ENCODE measurements around the gene LPAR3.

LPAR3 gene

DNA sequence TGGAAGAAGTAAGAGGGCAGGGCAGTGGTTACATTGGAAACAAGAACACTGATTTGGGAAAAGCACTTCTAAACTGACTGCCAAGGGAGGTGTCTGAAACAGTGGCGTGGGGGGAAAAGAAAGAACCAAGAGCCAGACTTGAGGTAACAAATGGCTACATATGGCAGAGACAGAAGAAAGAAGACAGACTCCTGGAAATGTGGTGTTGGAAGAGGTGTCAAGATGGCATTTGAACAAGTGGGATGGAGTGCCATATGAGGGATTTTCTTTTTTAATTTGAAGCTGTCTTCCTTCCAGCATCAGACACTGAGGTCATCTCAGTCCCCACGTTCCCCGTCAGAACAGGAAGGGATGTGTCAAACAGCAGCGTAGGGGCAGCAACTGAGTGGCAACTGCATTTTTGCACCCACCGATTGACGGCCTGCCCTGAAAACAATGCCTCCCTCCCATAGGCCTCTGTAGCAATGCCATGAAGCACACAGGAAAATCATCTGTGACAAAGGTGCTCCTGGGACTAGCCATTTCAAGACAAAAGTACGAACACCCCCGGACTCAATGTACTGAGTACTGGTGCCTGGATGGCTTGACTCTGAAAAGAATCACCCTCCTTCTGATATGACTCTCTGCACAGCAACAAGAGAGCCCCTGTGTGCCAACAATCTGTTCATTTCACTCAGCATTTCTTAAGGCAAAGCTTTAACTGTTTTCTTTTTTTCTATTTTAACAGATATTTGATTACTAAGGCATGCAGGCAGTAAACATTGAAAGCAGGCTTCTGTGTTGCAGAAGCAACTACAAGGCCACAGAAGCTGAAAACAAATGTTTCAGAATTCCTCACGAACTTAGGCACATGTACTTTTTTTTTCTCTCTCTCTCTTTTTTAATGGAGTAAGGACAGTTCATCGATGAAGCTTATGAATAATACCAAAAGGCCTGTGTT is 37.0 kb downstream of the LPAR3 start:
- no peak for DNase-seq

DNA sequence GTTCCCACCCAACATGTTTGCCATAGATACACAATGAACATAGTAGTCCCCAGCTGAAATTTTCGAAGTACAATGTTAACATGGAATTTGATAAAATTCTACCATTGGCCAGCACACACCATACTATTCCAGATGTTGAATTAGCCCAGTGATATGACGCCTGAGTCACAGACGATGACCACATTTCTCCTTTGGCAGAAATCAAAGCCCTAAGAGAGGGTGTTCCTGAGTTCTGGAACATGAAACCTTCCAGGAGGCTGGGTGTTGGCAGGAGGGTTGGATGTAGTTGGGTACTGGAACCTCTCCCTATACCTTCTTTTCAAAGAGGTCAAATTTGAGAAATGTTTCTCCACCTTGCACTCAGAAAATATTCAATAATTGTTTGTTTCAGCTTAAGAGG is 37.8 kb downstream of the LPAR3 start:
- no peak for DNase-seq

DNA sequence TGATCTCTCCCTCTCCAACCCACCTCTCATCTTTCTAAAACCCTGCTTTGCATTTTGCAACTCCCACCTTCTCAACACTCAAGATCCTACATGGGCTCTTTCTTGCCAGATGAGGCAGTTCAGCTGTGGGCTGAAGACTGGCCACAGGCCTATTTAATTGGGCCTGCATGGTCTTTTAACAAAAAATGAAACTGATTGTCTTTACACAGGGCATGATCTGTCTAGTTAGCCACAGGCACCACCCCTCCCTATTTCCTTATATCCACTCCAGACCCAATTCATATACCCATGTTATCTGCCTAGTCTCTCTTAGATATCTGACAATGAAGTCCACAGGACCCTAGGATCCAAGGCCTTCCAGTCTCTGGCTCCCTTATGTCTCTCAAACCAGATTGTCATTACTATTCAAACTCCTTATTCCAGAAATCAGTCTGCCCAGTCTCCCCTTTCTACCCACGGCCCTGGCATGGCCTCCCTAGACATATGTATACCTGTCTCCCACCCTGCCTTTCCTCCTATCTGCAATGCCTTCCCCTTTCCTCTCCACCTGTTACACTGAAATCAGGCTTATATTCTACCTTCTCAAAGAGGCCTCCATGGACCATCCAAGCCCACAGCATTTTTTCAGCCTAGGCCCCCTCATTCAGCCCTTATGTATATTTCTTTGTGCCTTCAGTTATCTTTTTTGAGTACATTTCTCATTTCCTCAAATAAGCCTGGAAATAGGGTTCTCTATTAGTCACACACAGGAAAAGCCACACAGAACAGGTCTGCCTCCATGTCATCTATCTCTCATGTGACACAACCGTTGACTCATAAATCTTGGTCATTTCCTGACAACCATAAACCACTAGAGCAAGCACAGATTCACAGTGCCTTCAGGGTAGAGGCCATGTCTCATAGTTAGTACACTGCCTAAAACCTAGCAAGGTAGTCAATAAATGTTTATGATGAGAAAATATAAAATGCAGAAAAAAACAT is 39.0 kb downstream of the LPAR3 start:
- DNase-seq: no peak

DNA sequence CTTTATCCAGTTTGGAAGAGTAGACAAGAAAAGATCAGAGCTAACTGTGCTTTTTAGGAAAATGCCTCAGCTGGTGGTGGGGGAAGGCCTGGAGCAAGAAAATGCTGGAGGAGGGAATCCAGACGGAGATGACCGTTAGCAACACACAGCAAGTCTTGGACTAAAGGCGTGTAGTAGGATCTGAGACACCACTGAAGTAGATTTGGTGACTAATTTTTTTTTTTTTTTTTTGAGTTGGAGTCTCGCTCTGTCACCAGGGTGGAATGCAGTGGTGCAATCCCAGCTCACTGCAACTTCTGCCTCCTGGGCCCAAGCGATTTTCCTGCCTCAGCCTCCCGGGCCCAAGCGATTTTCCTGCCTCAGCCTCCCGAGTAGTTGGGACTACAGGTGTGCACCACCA is 41.2 kb downstream of the LPAR3 start:
- DNase-seq: no peak

DNA sequence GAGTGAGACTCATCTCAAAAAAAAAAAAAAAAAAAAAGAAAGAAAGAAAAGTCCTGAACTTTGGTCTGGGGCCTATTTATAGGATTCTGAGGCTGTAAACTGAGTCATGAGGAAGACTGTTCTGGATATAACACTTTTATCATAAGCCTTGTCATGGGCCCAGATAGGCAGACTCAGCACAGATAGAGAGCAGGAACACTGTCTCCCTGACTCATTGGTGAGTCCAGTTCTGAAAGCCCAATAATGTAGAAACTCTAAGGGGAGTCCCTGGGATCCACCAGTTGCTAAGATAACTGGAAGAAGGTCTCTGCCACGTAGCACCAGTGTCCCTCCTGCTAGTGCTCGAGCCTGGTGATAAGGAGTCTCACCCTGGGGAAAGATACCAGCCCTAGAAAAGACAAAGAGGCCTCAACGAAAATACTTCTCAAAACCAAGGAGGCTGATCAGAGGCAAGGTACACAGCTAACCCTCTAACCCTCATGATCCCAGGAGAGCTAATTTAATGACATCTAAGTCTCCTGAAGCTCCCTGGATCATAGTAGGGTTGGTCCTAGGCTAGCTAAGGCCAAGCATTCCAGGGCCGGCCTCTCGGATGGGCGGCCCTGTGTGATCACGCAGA is 43.5 kb downstream of the LPAR3 start:
- DNase-seq: no peak

DNA sequence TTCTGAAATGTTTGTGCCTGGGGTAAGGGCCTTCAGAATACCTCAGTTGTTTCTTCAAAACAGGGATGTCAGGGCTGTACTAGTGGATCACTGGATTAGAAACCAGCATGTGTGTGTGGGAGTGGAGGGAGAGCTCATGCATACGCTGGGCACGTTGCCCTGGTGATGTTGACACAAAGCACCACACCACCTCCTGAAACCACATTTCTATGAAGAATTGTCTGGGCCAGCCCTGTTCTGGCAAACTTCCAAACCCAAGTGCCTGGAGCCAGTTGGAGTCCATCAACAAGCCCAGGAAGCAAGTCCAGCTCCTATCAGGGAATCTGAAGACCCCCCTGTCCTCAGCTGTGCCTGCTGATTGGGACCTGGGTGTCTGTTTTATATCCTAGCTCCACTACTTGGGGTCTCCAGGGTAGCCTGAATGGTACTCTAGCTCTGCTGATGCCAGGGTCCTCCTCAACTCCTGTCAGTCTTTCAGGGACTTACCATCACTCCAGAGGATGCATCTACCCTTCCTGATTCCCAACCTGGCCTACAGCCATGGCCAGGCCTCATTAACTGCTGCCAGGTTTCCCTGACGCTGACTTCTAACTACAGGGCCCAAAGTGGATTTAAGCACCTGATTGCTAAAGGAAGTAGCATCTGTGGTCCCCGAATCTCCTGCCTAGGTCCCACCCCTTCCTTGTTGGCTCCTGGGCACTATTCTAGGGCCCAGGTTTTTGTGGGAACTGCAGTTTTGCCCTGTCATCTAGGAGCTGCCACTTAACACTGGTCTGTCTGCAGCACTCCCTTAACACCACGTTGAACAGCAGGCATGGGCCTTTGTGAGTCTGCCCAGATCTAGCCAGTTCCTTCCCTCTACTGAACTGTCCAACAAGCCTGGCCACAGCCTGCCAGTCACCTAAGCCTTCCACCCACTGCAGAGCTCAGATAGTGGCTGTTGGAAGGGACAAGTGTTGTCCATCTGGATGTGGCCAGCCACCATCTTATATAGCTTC is 45.5 kb downstream of the LPAR3 start:
- no peak for DNase-seq

DNA sequence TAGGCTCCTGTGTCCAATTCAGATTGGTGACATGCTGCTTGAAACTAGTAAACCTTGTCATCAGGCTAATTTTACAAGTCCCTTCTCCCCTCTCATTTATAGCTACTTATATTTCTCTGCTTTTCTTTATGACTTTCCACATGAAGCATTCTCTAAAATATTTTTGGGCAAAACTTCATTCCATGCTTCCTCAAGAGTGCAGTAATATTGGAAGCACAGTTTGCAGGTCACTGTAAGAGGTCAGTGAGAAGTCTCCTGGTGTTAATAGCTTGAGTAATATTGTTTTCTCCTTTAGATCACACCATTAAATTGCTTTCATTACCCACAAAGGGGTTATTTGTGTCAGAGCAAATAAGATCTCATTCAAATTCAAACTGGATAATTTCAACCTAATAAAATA is 46.6 kb downstream of the LPAR3 start:
- no peak for DNase-seq

DNA sequence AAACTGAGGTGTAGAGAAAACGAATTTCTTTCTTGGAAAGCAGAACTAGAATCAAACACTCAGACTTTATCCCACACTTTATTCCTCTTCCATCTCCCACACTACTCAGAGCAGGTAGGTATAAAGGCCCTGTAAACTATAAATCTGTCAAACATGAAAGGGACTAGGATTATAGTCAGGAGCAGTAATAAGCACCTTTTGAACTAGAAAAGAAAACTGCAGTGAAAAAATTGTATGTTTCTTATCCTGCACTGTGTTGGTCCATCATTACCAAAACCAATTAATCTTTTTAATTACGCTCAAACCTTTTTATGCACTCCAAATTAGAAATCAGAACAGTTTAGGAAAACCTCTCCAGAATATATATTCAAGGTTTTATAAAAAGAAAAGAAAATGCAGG is 47.6 kb downstream of the LPAR3 start:
- DNase-seq: no peak

DNA sequence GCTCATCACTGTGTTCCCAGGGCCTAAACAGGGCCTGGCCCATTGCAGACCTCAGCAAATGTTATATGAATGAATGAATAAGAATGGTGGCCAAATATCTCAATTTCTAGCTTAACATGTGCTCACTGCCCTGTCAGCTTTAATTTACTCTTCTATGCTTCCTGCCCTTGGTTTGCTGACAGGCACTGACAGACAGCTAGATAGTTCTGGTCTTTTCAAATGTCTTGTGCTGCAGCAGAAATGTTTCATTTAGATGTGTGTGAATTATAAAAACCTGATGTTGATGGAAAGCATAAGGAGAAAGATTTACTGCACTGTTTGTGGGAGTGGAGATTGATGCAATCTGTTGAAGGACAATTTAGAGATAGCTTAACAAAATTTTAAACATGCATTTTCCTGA is 48.9 kb downstream of the LPAR3 start:
- no peak for DNase-seq

DNA sequence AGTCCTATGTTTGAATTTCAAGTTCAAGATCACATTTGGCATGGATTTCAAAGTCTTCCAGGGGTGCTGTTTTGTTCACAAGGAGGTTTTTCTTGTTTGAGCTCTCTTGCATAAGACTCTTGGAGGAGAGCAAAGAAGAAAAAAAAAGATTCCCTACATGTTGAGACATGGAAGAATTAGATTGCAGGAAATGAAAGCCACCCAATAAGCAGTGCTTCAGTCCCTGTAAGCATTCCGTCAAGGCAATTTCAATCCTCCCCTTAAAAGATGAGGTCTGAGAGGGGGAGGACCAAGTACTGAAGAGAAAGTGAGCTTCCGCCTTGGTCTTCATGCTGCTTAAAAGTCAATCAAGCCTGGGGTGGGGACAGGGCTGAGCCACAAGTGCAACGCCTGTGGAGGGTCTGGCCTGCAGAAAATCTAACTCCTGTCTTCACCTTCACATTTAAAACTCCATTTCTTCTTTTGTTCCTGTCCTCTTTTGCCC is 50.2 kb downstream of the LPAR3 start:
- DNase-seq: no peak

DNA sequence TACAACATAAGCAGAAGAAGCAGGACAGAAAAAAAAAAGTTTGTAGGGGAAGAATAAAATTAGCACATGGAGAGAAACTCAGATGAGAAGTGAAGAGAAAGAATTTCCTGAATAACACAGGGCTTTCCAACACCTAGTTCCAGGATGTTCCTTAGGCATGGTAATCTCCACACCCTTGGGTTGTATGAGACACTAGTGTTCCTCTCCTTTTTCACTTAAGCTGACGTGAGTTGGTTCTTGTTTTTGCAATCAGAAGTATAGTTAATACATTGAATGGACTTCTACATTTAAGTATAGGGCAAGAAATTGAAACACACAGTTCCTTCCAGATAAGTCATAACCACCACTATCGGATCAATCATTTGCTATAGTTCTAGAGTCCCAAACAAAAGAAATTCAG is 51.0 kb downstream of the LPAR3 start:
- no peak for DNase-seq

DNA sequence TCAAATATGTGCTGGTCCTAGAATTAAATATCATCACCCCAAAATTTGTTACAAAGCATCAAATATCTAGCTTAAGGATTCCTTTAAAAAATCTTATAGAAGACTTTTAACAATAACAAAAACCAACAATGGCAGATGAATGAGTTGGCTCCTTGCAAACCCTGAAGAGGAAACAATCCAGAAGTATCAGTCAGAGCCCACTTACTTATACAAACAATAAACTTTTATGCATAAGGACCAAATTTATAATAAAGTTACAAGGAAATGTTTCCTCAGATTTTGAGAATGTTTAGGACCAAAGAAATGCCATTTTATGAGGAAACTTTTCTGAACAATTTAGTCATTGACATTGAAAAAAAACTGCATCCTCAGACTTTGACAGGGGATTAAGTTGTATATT is 52.7 kb downstream of the LPAR3 start:
- DNase-seq: no peak

DNA sequence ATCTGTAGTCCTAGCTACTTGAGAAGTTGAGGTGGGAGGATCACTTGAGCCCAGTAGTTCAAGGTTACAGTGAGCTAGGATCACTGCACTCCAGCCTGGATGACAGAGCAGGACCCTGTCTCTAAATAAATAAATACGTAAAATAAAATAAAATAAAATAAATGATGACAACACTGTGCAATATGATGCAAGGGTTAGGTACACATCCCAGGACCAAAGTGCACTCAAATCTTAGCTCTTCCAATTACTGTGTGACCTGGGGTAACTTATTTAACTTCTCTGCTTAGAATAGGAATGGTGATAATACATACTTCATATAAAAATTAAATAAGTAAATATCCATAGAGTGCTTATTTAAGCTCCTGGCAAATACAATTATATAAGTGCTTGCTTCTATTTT is 53.5 kb downstream of the LPAR3 start:
- no peak for DNase-seq

DNA sequence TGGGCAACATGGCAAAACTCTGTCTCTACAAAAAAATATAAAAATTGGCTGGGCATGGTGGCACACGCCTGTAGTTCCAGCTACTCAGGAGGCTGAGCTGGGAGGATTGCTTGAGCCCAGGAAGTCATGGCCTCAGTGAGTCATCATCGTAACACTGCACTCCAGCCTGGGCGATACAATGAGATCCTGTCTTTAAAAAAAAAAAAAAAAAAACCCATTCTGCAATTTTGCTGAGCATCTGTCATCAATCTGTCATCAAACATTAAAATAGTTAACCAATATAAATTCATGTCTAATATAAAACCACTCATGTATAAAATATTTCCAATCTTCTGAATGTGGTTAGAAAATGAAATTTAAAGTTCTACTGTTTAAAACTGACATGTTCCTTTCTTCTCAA is 56.9 kb downstream of the LPAR3 start:
- DNase-seq: no peak

DNA sequence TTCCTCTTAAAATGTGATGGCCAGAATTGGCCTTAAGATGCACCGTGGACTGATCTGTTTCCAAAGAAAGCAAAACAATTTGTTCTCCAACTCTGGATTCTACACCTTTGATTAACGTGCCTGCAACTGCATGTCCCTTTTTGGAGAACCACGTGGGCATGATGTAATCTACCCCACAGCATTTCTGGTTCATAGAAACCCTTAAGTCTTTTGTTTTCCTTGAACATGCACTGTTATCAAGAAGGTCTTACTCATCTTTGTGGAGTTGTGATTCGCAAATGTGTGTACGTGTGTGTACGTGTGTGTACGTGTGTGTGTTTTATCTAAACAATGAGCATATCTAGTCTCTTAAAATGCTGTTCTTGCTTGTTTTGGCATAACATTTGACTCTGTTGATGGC is 57.8 kb downstream of the LPAR3 start:
- DNase-seq: no peak

DNA sequence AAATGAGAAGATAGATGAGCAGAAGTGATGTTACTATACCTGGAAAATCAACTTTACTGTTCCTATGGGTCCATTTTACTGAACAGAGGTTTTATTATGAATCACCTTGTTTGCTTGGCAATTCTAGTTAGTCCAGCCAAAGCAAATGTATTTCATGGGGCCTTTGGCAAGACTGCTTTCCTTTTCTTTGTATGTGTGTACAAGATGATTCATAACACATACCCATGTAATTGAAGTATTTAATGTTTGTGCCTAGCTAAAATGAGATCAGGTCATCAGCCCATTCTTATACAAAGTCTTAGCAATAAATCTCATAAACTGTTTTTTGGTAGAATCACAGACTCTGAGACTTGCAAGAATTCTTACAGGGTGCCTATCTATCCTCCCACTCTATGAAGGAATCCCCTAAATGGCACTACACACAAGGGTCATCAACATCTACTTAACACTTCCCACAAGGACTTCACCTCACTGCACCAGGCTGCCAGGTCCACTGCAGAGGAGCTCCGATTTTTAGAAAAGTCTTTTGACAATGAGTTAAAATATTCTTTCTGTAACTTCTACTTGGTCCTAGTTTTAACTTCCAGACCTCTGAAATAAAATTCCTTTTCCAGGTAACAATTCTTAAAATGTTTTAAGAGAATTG is 58.5 kb downstream of the LPAR3 start:
- DNase-seq: no peak

DNA sequence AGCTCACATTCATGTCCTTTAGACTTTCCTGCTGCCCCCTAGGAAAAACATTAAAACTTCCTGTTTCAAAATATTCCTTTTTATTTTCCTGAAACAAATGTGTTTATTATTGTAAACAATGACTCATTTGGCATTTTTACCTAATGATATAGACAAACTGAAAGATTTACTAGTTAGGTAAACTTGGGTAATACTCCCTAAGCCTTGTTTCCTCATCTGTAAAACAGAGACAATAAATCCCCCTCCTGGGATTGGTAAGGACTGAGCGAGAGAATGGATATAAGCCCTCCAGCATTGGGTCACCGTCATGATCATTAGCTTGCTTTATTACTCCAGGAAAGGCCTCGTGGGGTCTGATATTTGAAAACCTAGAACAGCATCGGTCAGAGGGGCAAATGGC is 59.8 kb downstream of the LPAR3 start:
- no peak for DNase-seq

DNA sequence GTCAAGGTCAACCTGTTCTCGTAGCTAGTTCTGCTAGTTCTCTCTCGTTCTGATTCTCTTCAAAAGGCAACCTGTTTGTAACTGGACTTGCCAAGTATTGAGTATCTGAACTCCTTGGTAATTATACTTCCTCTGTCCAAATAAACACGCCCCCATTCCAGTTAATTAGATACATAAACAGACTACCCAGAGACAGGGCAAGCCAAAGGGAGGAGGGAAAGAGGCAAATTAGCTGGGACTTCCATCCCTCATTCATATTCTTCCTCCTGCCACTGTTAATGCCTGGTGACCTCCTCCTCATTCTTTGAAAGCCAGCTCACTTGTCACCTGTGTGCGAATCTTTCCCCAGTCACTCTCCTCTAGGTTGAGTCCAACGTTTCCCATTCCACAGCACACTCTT is 62.9 kb downstream of the LPAR3 start:
- DNase-seq: no peak

DNA sequence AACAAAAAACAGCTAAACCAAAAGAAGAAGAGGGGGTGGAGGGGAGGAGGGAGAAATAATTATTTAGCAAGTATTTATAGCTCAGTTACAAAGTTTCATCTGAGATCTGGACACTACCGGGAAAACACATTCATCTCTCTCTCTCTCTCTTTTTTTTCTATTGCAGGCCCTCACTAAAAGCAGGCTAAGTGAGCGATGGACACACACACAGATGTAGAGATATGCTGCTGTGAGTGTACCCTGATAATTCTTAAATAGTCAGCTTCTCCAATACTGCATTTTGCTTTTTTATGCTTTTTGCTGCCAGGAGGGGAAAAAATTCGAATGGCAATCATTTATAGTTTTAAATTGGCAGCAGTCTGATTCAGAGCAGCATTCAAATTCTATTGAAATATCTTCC is 65.0 kb downstream of the LPAR3 start:
- no peak for DNase-seq

DNA sequence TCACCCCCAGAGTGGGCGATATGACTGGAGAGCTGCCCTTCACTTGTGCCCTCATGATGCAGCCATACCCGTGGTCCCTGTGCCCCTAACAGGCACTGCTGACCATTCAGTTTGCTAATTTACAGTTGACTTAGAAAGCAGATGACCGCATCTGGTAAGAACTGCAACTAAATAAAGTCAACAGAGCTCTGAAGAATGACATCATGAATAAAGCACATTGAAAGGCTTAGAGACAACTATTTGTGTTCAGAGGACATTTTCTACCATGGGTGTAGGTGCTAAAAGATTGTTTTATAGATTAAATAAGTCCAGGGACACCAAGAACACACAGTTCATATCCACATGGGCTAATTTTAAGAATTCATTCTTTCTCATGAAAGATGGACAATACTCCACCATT is 65.5 kb downstream of the LPAR3 start:
- DNase-seq: no peak

DNA sequence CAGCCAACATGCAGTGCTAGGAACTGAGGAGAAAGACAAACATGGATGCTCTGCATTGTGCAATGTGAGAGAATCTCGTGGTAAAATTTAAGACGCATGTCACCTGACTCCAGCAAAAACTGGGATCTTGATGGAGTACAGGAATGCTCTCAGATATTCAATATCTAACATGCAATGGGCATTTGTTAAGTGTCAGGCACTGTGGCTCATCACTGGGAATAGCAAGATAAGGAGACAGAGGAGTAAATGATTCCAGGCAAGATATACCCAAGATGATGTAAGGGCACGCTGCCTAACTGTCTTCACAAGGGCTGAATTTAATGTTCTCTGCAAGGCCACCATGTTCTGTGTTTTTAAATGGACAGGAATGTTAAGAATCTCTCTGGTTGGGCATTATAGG is 67.8 kb downstream of the LPAR3 start:
- DNase-seq: no peak
